Measurements from ENCODE around the gene PTGDS. TPM values are rescaled to one million over a fixed set of nuclear protein-coding genes. Genes with fewer than 3 reads are reported as not detected.

The PTGDS gene
- total RNA-seq, 3 donors from 2014 or later, result 46.7 to 72.6 (median 48.2) TPM

- no peaks in the 10 kb centered on the region for H3K27me3 ChIP-seq
- no peak overlapping the region for H3K27ac ChIP-seq
- H3K36me3 ChIP-seq, result no peaks in the 10 kb centered on the region
- H3K4me3 ChIP-seq, result no peak overlapping the region
- TF ChIP-seq POLR2AphosphoS5 (IDR thresholded peaks at IDR 0.05), result no peak
- no peak for TF ChIP-seq POLR2A (IDR thresholded peaks at IDR 0.05)
- TF ChIP-seq CTCF (IDR thresholded peaks at IDR 0.05), result no peak
- no peak for DNase-seq (ENCODE audit: low spot score in 2 of 2)
- H3K4me1 ChIP-seq, result no peaks in the 10 kb centered on the region
- H3K9me3 ChIP-seq, result no peaks in the 10 kb centered on the region
- intact Hi-C loops (cut with DNase I; ENCODE audit: low total_unique reads), result no loop called here
Observed at GRCh38 chr9:136964171-136964689, 13.1 kb upstream of the PTGDS start.

- no peak overlapping the region for H3K4me3 ChIP-seq
- no peaks in the 10 kb centered on the region for H3K4me1 ChIP-seq
- intact Hi-C loops (cut with DNase I; ENCODE audit: low total_unique reads), result no loop called here
- H3K27me3 ChIP-seq, result no peaks in the 10 kb centered on the region
- H3K9me3 ChIP-seq, result no peaks in the 10 kb centered on the region
- H3K27ac ChIP-seq, result no peak overlapping the region
- TF ChIP-seq POLR2A (IDR thresholded peaks at IDR 0.05) (no peak), CTCF (IDR thresholded peaks at IDR 0.05) (no peak), POLR2AphosphoS5 (IDR thresholded peaks at IDR 0.05) (no peak)
- DNase-seq (ENCODE audit: low spot score in 2 of 2), result no peak
- H3K36me3 ChIP-seq, result no peaks in the 10 kb centered on the region
Observed at GRCh38 chr9:136964833-136965422, 12.4 kb upstream of the PTGDS start.

GRCh38 chr9:136965771-136966484 lies 11.4 kb upstream of the PTGDS start:
- Histone ChIP-seq H3K27me3 (no peaks in the 10 kb centered on the region), H3K27ac (no peak overlapping the region), H3K36me3 (no peaks in the 10 kb centered on the region), H3K4me1 (no peaks in the 10 kb centered on the region), H3K4me3 (peak overlapping the region in 1 of 3 donors; percentile 34), H3K9me3 (no peaks in the 10 kb centered on the region)
- TF ChIP-seq POLR2A (IDR thresholded peaks at IDR 0.05) (no peak), CTCF (IDR thresholded peaks at IDR 0.05) (no peak), POLR2AphosphoS5 (IDR thresholded peaks at IDR 0.05) (no peak)
- intact Hi-C loops (cut with DNase I; ENCODE audit: low total_unique reads), result no loop called here
- no peak for DNase-seq (ENCODE audit: low spot score in 2 of 2)

- Histone ChIP-seq H3K27ac (no peak overlapping the region), H3K4me3 (no peak overlapping the region), H3K36me3 (no peaks in the 10 kb centered on the region), H3K4me1 (no peaks in the 10 kb centered on the region), H3K9me3 (no peaks in the 10 kb centered on the region), H3K27me3 (no peaks in the 10 kb centered on the region)
- intact Hi-C loops (cut with DNase I; ENCODE audit: low total_unique reads), result no loop called here
- no peak for DNase-seq (ENCODE audit: low spot score in 2 of 2)
- TF ChIP-seq POLR2AphosphoS5 (IDR thresholded peaks at IDR 0.05) (no peak), CTCF (IDR thresholded peaks at IDR 0.05) (no peak), POLR2A (IDR thresholded peaks at IDR 0.05) (no peak)
Observed at GRCh38 chr9:136968333-136969127, 8.8 kb upstream of the PTGDS start.

Data from breast epithelium (tissue), 4 donors.